CD14-positive monocyte (primary cell): ENCODE data around the gene FBXO5. TPM values are rescaled to one million over a fixed set of nuclear protein-coding genes. Genes with fewer than 3 reads are reported as not detected.
"Not testable (repeated sequence)": the region's sequence is repeated elsewhere in the genome, so short reads cannot be mapped to it uniquely, and the experiment has no call there.

Experiments used
- DNase-seq, 3 donors: peaks; one replicate each; pipeline ENCODE4 v3.0.0-alpha.2; 2011 to 2022
- H2AFZ ChIP-seq: 2 replicates; pipeline ENCODE4 v1.6.0; 2012; ENCODE audit warnings: mild to moderate bottlenecking, low read depth, low read length, inconsistent platforms; ENCODE audit not compliant: insufficient read depth, poor library complexity, severe bottlenecking
- H3K27ac ChIP-seq, 2 donors: 1 replicate in 1 of 2; 2 replicates in 1 of 2; pipeline ENCODE4 v1.5.1; 2012 to 2013; ENCODE audit warnings: low read length in 2 of 2, control low read depth in 1 of 2, inconsistent platforms in 1 of 2, low read depth in 1 of 2, mild to moderate bottlenecking in 1 of 2
- H3K27me3 ChIP-seq, 2 donors: one replicate each; pipeline versions ENCODE4 v1.6.0 to v1.6.1; 2011 to 2013; ENCODE audit warnings: low read length in 2 of 2; ENCODE audit not compliant: control insufficient read depth in 2 of 2, insufficient read depth in 2 of 2
- H3K36me3 ChIP-seq, 2 donors: replicated peaks in 1 of 2; 1 replicate in 1 of 2; 2 replicates in 1 of 2; pipeline versions ENCODE4 v1.5.1 to v1.6.1; 2012 to 2013; ENCODE audit warnings: low read length in 2 of 2, control low read depth in 1 of 2, inconsistent platforms in 1 of 2, mild to moderate bottlenecking in 1 of 2; ENCODE audit not compliant: insufficient read depth in 2 of 2, control insufficient read depth in 1 of 2
- H3K4me1 ChIP-seq, 2 donors: 1 replicate in 1 of 2; 2 replicates in 1 of 2; pipeline versions ENCODE4 v1.5.1 to v1.6.1; 2012 to 2013; ENCODE audit warnings: low read length in 2 of 2, control low read depth in 1 of 2, inconsistent platforms in 1 of 2, mild to moderate bottlenecking in 1 of 2, moderate library complexity in 1 of 2; ENCODE audit not compliant: insufficient read depth in 2 of 2, control insufficient read depth in 1 of 2
- H3K4me2 ChIP-seq: replicated peaks from 2 replicates; pipeline ENCODE3; 2012; ENCODE audit warnings: low read length, moderate library complexity, mild to moderate bottlenecking; ENCODE audit not compliant: poor library complexity, severe bottlenecking; ENCODE audit errors: extremely low read depth
- H3K4me3 ChIP-seq, 3 experiments: fragments of 200-600 bp in 1 of 3; sonication (generic) in 1 of 3; replicated peaks in 1 of 3; 1 replicate in 2 of 3; 2 replicates in 1 of 3; pipeline ENCODE4 v1.5.1; 2011 to 2013; ENCODE audit warnings: low read length in 3 of 3, mild to moderate bottlenecking in 3 of 3, control low read depth in 2 of 3, low read depth in 2 of 3, inconsistent platforms in 1 of 3, moderate library complexity in 1 of 3
- H3K79me2 ChIP-seq: 2 replicates; pipeline ENCODE4 v1.6.0; 2012; ENCODE audit warnings: mild to moderate bottlenecking, control low read depth, inconsistent platforms, low read length, moderate library complexity; ENCODE audit not compliant: insufficient read depth
- H3K9ac ChIP-seq: 2 replicates; pipeline ENCODE4 v1.6.0; 2017; ENCODE audit warnings: low read length, mild to moderate bottlenecking; ENCODE audit not compliant: insufficient read depth, poor library complexity, severe bottlenecking
- H3K9me3 ChIP-seq, 2 donors: replicated peaks in 1 of 2; 1 replicate in 1 of 2; 2 replicates in 1 of 2; pipeline versions ENCODE4 v1.5.1 to v1.6.1; 2012 to 2013; ENCODE audit warnings: low read length in 2 of 2, control low read depth in 1 of 2; ENCODE audit not compliant: control insufficient read depth in 1 of 2, insufficient read depth in 1 of 2
- H4K20me1 ChIP-seq: 2 replicates; pipeline ENCODE4 v1.6.0; 2012; ENCODE audit warnings: mild to moderate bottlenecking, low read length, control low read depth, moderate library complexity; ENCODE audit not compliant: insufficient read depth
- H3K27ac Mint-ChIP-seq, 7 donors: one replicate each; pipeline ENCODE4 v1.8.0; 2020; ENCODE audit warnings: mild to moderate bottlenecking in 7 of 7, mixed read lengths in 7 of 7, moderate library complexity in 6 of 7, inconsistent platforms in 2 of 7
- H3K27me3 Mint-ChIP-seq, 3 donors: one replicate each; pipeline ENCODE4 v1.8.0; 2021 to 2022; ENCODE audit warnings: low read depth in 3 of 3, mild to moderate bottlenecking in 3 of 3, mixed read lengths in 3 of 3, moderate library complexity in 3 of 3, inconsistent platforms in 1 of 3
- H3K36me3 Mint-ChIP-seq, 2 donors: one replicate each; pipeline ENCODE4 v1.8.0; 2020; ENCODE audit warnings: mixed read lengths in 2 of 2, inconsistent platforms in 1 of 2, mild to moderate bottlenecking in 1 of 2
- H3K4me1 Mint-ChIP-seq: one replicate; pipeline ENCODE4 v1.8.0; 2020; ENCODE audit warnings: mild to moderate bottlenecking, mixed read lengths
- H3K4me3 Mint-ChIP-seq, 2 donors: one replicate each; pipeline ENCODE4 v1.8.0; 2020; ENCODE audit warnings: mild to moderate bottlenecking in 2 of 2, mixed read lengths in 2 of 2, moderate library complexity in 1 of 2
- H3K9me3 Mint-ChIP-seq, 7 donors: one replicate each; pipeline ENCODE4 v1.8.0; 2020 to 2022; ENCODE audit warnings: mixed read lengths in 7 of 7, mild to moderate bottlenecking in 6 of 7, moderate library complexity in 6 of 7, inconsistent platforms in 2 of 7
- CTCF ChIP-seq: fragments of 200-600 bp; IDR thresholded peaks from one replicate; pipeline ENCODE4 v1.8.0; 2022; ENCODE audit warnings: antibody characterized with exemption, mild to moderate bottlenecking
- WGBS: methylation state at CpG from one replicate; pipeline ENCODE4 v1.1.5; 2013; ENCODE audit warnings: missing lambda C conversion rate; ENCODE audit not compliant: insufficient coverage; 5-methylcytosine and 5-hydroxymethylcytosine counted together
- intact Hi-C, 2 donors: fragments of 100-400 bp; cut with micrococcal nuclease; formaldehyde crosslinking; loops; one replicate each; pipeline versions ENCODE4 v1.15.0 to v1.15.1; 2023
- polyA plus RNA-seq, 3 donors: library from polyadenylated mRNA; depleted of rRNA in 1 of 3; unstranded in 2 of 3; stranded (reverse) in 1 of 3; fragments of 300-500 nt in 2 of 3; fragments of >200 nt in 1 of 3; fragmentation: Illumina TruSeq in 2 of 3; gene quantifications; 1 replicate in 2 of 3; 2 replicates in 1 of 3; pipeline ENCODE4 v1.2.3, GENCODE V29; 2012 to 2021

The FBXO5 gene
- polyA plus RNA-seq, 3 donors = 1.0 to 1.9 (median 1.3) TPM

- no CpG with 5 or more reads among the region's 1 CpG for WGBS
- H3K27me3 ChIP-seq = no peaks in the 10 kb centered on the region
- peak overlapping the region; percentile 28 to 73 (median 57) for H3K27ac Mint-ChIP-seq
These were observed 8.9 kb downstream of the FBXO5 start for GRCh38 chr6:152973916-152974315.

GRCh38 chr6:152969688-152970418 lies 13.0 kb downstream of the FBXO5 start:
- Histone ChIP-seq H3K4me2 (no peak overlapping the region), H2AFZ (no peak overlapping the region), H3K4me3 (no peak overlapping the region), H3K79me2 (peaks cover 38% of the 10 kb centered on the region), H3K36me3 (peaks cover 33 to 46% of the 10 kb centered on the region in 2 donors), H3K4me1 (peaks cover 13 to 15% of the 10 kb centered on the region in 2 donors), H3K9ac (no peak overlapping the region), H4K20me1 (no peaks in the 10 kb centered on the region), H3K9me3 (peaks cover 0 to 8% of the 10 kb centered on the region in 2 donors), H3K27ac (no peak overlapping the region), H3K27me3 (no peaks in the 10 kb centered on the region)
- WGBS = 100% methylated on average over 2 of the region's 6 CpGs
- intact Hi-C loops = loop anchor here in 1 of 2 donors (10.0 kb wide), 1 partner anchor 1575 kb away; the partner anchor contains the start of gene ZBTB2
- H3K4me3 Mint-ChIP-seq = no peak overlapping the region
- peaks cover 0 to 1% (median 0%) of the 10 kb centered on the region in 3 donors for H3K27me3 Mint-ChIP-seq
- DNase-seq = no peak
- peaks cover 16% of the 10 kb centered on the region for H3K4me1 Mint-ChIP-seq
- peaks cover 17 to 37% (median 29%) of the 10 kb centered on the region in 7 donors for H3K9me3 Mint-ChIP-seq
- H3K27ac Mint-ChIP-seq = no peak overlapping the region
- peaks cover 22 to 45% of the 10 kb centered on the region in 2 donors for H3K36me3 Mint-ChIP-seq
- no peak for TF ChIP-seq CTCF

More at GRCh38 chr6:152973916-152974315, 8.9 kb downstream of the FBXO5 start:
- peaks cover 0 to 8% of the 10 kb centered on the region in 2 donors for H3K9me3 ChIP-seq
- H2AFZ ChIP-seq = peak overlapping the region; percentile 12
- no peak overlapping the region for H3K4me3 Mint-ChIP-seq
- TF ChIP-seq CTCF = no peak
- intact Hi-C loops = loop anchor here in 1 of 2 donors (10.0 kb wide), 1 partner anchor 1579 kb away; the partner anchor contains the start of gene ZBTB2
- H3K4me1 ChIP-seq = peaks cover 42 to 54% of the 10 kb centered on the region in 2 donors
- H3K36me3 Mint-ChIP-seq = peaks cover 22 to 47% of the 10 kb centered on the region in 2 donors
- H3K4me2 ChIP-seq = no peak overlapping the region
- peaks cover 47% of the 10 kb centered on the region for H3K4me1 Mint-ChIP-seq
- H3K4me3 ChIP-seq = no peak overlapping the region
- peaks cover 33 to 46% of the 10 kb centered on the region in 2 donors for H3K36me3 ChIP-seq
- peaks cover 73% of the 10 kb centered on the region for H3K79me2 ChIP-seq
- H3K9me3 Mint-ChIP-seq = peaks cover 2 to 11% (median 7%) of the 10 kb centered on the region in 7 donors
- no peaks in the 10 kb centered on the region for H4K20me1 ChIP-seq
- H3K27ac ChIP-seq = peak overlapping the region in 1 of 2 donors; percentile 86
- H3K9ac ChIP-seq = no peak overlapping the region
- no peaks in the 10 kb centered on the region for H3K27me3 Mint-ChIP-seq
- DNase-seq = peak in 1 of 3 donors; percentile 10

GRCh38 chr6:152966168-152966894 lies 16.5 kb downstream of the FBXO5 start:
- H3K79me2 ChIP-seq, intact Hi-C loops, H4K20me1 ChIP-seq, DNase-seq, H3K27me3 ChIP-seq, H3K4me1 Mint-ChIP-seq, H3K4me1 ChIP-seq, H3K27ac ChIP-seq, H3K9me3 ChIP-seq, H3K27me3 Mint-ChIP-seq, H3K9ac ChIP-seq, H2AFZ ChIP-seq, H3K4me3 ChIP-seq, H3K27ac Mint-ChIP-seq, H3K4me2 ChIP-seq, H3K4me3 Mint-ChIP-seq: not testable (repeated sequence)
- Mint-ChIP-seq H3K36me3 (peaks cover 17 to 21% of the 10 kb centered on the region in 2 donors), H3K9me3 (peaks cover 17 to 37% (median 29%) of the 10 kb centered on the region in 7 donors)
- H3K36me3 ChIP-seq = peaks cover 19 to 22% of the 10 kb centered on the region in 2 donors
- 100% methylated on average over 3 of the region's 15 CpGs for WGBS
